Neutrophil (primary cell): ENCODE measurements around the gene MYO6.
"Not testable (repeated sequence)": the region's sequence is repeated elsewhere in the genome, so short reads cannot be mapped to it uniquely, and the experiment has no call there.

Experiments
- H3K27ac ChIP-seq: fragments of 200-600 bp; sonication (generic); 2 replicates; pipeline ENCODE4 v1.5.1; 2016; ENCODE audit warnings: mild to moderate bottlenecking, moderate library complexity
- H3K27me3 ChIP-seq: fragments of 200-600 bp; sonication (generic); 2 replicates; pipeline ENCODE4 v1.6.0; 2016; ENCODE audit warnings: mild to moderate bottlenecking
- H3K36me3 ChIP-seq: fragments of 200-600 bp; sonication (generic); 2 replicates; pipeline ENCODE4 v1.5.1; 2017
- H3K4me1 ChIP-seq, 2 experiments: fragments of 200-600 bp in 1 of 2; sonication (generic) in 1 of 2; 1 replicate in 1 of 2; 2 replicates in 1 of 2; pipeline versions ENCODE4 v1.5.1 to v1.6.1; 2013 to 2016; ENCODE audit warnings: low read depth in 1 of 2, low read length in 1 of 2, mild to moderate bottlenecking in 1 of 2, moderate library complexity in 1 of 2; ENCODE audit not compliant: control insufficient read depth in 1 of 2, insufficient read depth in 1 of 2
- H3K4me3 ChIP-seq, 2 experiments: fragments of 200-600 bp in 1 of 2; sonication (generic) in 1 of 2; 1 replicate in 1 of 2; 2 replicates in 1 of 2; pipeline ENCODE4 v1.5.1; 2013 to 2016; ENCODE audit warnings: low read depth in 1 of 2, low read length in 1 of 2, mild to moderate bottlenecking in 1 of 2, moderate library complexity in 1 of 2
- H3K9me3 ChIP-seq: fragments of 200-600 bp; sonication (generic); 2 replicates; pipeline ENCODE4 v1.5.1; 2016
- CTCF ChIP-seq: fragments of 200-600 bp; sonication (generic); IDR thresholded peaks from 2 replicates; pipeline ENCODE4 v1.5.1; 2016; ENCODE audit warnings: antibody characterized with exemption

MYO6 gene

DNA sequence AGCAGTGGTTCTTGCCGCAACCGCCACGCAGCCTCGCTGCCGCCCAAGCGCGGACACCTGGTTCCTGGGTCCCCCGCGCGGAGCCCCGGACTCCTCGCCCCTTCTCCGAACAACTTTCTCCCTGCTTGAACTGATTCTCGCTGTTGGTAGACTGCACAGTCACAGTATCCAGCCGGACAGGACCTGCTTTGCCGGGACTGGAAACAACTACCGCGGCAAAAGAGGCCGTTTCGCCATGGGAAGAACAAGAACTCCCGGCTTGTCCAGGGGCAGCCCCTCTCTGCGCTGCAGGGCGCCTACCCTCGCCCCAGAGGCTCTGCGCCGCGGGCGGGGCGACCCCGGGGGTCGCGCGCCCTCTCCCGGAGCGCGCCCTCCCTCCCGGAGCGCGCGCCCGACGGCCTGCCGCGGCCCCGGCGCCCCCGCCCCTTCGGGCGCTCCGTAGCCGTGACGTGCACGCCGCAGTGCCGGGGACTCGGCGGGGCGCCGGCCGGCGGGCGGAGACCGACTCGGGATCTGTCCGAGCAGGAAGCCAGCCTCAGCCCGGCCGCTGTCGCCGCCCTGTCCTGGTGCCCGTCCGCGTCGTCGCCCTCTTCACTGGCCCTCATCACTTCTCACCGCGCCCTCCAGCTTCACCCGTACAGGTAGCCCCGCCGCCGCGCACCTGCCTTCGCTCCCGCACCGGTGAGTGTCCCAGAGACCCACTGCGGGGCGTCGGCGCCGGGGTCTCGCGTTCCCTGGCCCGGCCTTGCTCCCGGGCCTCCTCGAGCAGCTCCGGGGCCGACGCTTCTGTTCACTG is at the start of gene MYO6:
TSS of gene MYO6 (plus strand) at position 497 of the 796 bp plus-strand sequence. CDS start 68,309 bp downstream, outside the sequence.
- TF ChIP-seq CTCF, result no peak
- no peak within 1 kb of the TSS for H3K27ac ChIP-seq
- peaks cover 10 to 14% of the 10 kb centered on the region in 2 experiments for H3K4me1 ChIP-seq
- H3K9me3 ChIP-seq, result no peaks in the 10 kb centered on the region
- peak within 1 kb of the TSS; percentile 57 to 67 for H3K4me3 ChIP-seq
- H3K36me3 ChIP-seq, result no peaks in the 10 kb centered on the region
- H3K27me3 ChIP-seq, result peaks cover 100% of the 10 kb centered on the region

DNA sequence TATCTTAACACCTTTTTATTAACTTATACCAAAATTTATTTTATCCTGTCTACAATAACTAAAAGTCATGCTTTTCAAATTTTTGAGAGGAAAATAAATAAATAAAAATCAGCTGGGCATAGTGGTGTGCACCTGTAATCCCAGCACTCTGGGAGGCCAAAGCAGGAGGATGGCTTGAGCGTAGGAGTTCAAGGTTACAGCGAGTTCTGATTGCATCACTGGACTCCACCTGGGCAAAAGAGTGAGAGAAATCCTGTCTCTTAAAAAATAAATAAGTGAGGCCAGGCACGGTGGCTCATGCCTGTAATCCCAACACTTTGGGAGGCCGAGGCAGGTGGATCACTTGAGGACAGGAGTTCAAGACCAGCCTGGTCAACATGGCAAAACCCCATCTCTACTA is 40.7 kb upstream of the MYO6 start:
- not testable (repeated sequence) for H3K9me3 ChIP-seq, H3K27ac ChIP-seq, H3K27me3 ChIP-seq, H3K4me3 ChIP-seq, H3K4me1 ChIP-seq
- H3K36me3 ChIP-seq, result peaks cover 87% of the 10 kb centered on the region

- Histone ChIP-seq H3K4me1 (no peaks in the 10 kb centered on the region), H3K27ac (no peak overlapping the region), H3K9me3 (no peaks in the 10 kb centered on the region), H3K36me3 (peaks cover 92% of the 10 kb centered on the region), H3K4me3 (no peak overlapping the region), H3K27me3 (no peaks in the 10 kb centered on the region)
- no peak for TF ChIP-seq CTCF
These were observed 37.9 kb upstream of the MYO6 start for GRCh38 chr6:75711173-75711572.

- H3K27me3 ChIP-seq, result no peaks in the 10 kb centered on the region
- no peak overlapping the region for H3K27ac ChIP-seq
- no peak overlapping the region for H3K4me3 ChIP-seq
- no peak for TF ChIP-seq CTCF
- H3K4me1 ChIP-seq, result no peaks in the 10 kb centered on the region
- peaks cover 34% of the 10 kb centered on the region for H3K36me3 ChIP-seq
- no peaks in the 10 kb centered on the region for H3K9me3 ChIP-seq
These were observed 29.9 kb upstream of the MYO6 start for GRCh38 chr6:75719133-75719532.

GRCh38 chr6:75723382-75723781 is 25.7 kb upstream of the MYO6 start:
- Histone ChIP-seq H3K4me1 (no peaks in the 10 kb centered on the region), H3K36me3 (no peaks in the 10 kb centered on the region), H3K4me3 (no peak overlapping the region), H3K9me3 (no peaks in the 10 kb centered on the region), H3K27ac (no peak overlapping the region), H3K27me3 (no peaks in the 10 kb centered on the region)
- TF ChIP-seq CTCF, result no peak

GRCh38 chr6:75727206-75727605 is 21.8 kb upstream of the MYO6 start:
- Histone ChIP-seq H3K4me1 (no peaks in the 10 kb centered on the region), H3K9me3 (no peaks in the 10 kb centered on the region), H3K36me3 (no peaks in the 10 kb centered on the region), H3K4me3 (no peak overlapping the region), H3K27me3 (peaks cover 15% of the 10 kb centered on the region), H3K27ac (no peak overlapping the region)
- TF ChIP-seq CTCF, result no peak

- not testable (repeated sequence) for H3K4me3 ChIP-seq, H3K4me1 ChIP-seq, H3K9me3 ChIP-seq, H3K36me3 ChIP-seq, H3K27ac ChIP-seq
- peaks cover 22% of the 10 kb centered on the region for H3K27me3 ChIP-seq
These were observed 18.0 kb upstream of the MYO6 start for GRCh38 chr6:75731029-75731428.
